GM10266 (cell line): ENCODE measurements around the gene LRMDA.
"Not testable (repeated sequence)": the region's sequence is repeated elsewhere in the genome, so short reads cannot be mapped to it uniquely, and the experiment has no call there.

ENCODE experiments used
- DNase-seq: peaks from one replicate; pipeline ENCODE4 v3.0.0; 2012; ENCODE audit errors: extremely low spot score
- TF ChIP-seq, protein P1 (sequence below): IDR thresholded peaks from 2 replicates; pipeline ENCODE4 v1.5.1; 2012; ENCODE audit warnings: mild to moderate bottlenecking, low read depth; ENCODE audit not compliant: control insufficient read depth, insufficient read depth; ENCODE audit errors: missing control alignments

The LRMDA gene

GRCh38 chr10:75764974-75765788 lies 333.8 kb downstream of the LRMDA start:
- TF ChIP-seq, protein P1, sequence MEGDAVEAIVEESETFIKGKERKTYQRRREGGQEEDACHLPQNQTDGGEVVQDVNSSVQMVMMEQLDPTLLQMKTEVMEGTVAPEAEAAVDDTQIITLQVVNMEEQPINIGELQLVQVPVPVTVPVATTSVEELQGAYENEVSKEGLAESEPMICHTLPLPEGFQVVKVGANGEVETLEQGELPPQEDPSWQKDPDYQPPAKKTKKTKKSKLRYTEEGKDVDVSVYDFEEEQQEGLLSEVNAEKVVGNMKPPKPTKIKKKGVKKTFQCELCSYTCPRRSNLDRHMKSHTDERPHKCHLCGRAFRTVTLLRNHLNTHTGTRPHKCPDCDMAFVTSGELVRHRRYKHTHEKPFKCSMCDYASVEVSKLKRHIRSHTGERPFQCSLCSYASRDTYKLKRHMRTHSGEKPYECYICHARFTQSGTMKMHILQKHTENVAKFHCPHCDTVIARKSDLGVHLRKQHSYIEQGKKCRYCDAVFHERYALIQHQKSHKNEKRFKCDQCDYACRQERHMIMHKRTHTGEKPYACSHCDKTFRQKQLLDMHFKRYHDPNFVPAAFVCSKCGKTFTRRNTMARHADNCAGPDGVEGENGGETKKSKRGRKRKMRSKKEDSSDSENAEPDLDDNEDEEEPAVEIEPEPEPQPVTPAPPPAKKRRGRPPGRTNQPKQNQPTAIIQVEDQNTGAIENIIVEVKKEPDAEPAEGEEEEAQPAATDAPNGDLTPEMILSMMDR = no peak
- DNase-seq = no peak

- no peak for DNase-seq
- TF ChIP-seq, protein P1 = no peak
Observed at GRCh38 chr10:75765789-75766096, 334.3 kb downstream of the LRMDA start.

GRCh38 chr10:75766106-75766505 lies 334.7 kb downstream of the LRMDA start:
- DNase-seq = no peak
- TF ChIP-seq, protein P1 = no peak

DNA sequence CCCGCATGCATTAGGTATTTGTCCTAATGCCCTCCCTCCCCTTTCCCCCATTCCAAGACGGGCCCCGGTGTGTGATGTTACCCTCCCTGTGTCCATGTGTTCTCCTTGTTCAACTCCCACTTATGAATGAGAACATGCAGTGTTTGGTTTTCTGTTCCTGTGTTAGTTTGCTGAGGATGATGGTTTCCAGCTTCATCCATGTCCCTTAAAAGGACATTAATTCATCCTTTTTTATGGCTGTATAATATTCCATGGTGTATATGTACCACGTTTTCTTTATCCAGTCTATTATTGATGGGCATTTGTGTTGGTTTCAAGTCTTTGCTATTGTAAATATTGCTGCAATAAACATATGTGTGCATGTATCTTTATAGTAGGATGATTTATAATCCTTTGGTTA lies 335.3 kb downstream of the LRMDA start:
- not testable (repeated sequence) for DNase-seq

- DNase-seq = no peak
- TF ChIP-seq, protein P1 = no peak
Observed at GRCh38 chr10:75770626-75771081, 339.2 kb downstream of the LRMDA start.

DNA sequence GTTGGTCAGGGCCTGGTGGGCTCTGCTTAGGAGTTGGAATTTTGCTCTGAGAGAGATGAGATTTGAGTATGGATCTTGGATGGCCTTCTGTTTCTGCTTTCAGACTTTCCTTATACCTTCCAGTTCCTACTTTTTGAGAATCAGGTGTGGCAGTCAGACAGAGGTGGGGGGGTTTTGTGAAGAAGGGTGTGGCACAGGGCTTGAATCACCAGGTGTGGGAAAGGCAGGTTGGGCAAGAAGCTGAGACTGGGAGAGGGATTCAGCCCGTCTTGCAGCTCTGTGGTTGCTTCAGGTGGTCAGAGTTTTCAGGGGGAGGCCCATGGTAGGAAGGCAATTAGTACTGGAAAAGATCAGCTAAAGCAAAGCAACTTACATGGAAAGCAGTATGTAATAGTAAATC lies 340.2 kb downstream of the LRMDA start:
- TF ChIP-seq, protein P1 = no peak
- no peak for DNase-seq

- no peak for DNase-seq
- TF ChIP-seq, protein P1 = no peak
Observed at GRCh38 chr10:75772153-75772887, 340.9 kb downstream of the LRMDA start.
